HUES6 (cell line): Measurements from ENCODE around the gene TMEM121B.
"Not testable (repeated sequence)": the region's sequence is repeated elsewhere in the genome, so short reads cannot be mapped to it uniquely, and the experiment has no call there.

Experiments used
- H3K27ac ChIP-seq: 2 replicates; pipeline ENCODE4 v1.7.0; 2013; ENCODE audit warnings: low read depth, mild to moderate bottlenecking, low read length, inconsistent platforms
- H3K27me3 ChIP-seq: 2 replicates; pipeline ENCODE4 v1.6.1; 2013; ENCODE audit warnings: low read length; ENCODE audit not compliant: control insufficient read depth, insufficient read depth
- H3K36me3 ChIP-seq: 2 replicates; pipeline ENCODE4 v1.6.1; 2013; ENCODE audit warnings: low read length; ENCODE audit not compliant: control insufficient read depth, insufficient read depth
- H3K4me1 ChIP-seq: 2 replicates; pipeline ENCODE4 v1.6.1; 2013; ENCODE audit warnings: low read length; ENCODE audit not compliant: control insufficient read depth, insufficient read depth
- H3K4me3 ChIP-seq: 2 replicates; pipeline ENCODE4 v1.5.1; 2013; ENCODE audit warnings: low read depth, low read length
- H3K9ac ChIP-seq: one replicate; pipeline ENCODE4 v1.6.1; 2013; ENCODE audit warnings: mild to moderate bottlenecking, low read length
- H3K9me3 ChIP-seq: 2 replicates; pipeline ENCODE4 v1.6.1; 2013; ENCODE audit warnings: low read depth, low read length; ENCODE audit not compliant: control insufficient read depth, insufficient read depth

The TMEM121B gene

DNA sequence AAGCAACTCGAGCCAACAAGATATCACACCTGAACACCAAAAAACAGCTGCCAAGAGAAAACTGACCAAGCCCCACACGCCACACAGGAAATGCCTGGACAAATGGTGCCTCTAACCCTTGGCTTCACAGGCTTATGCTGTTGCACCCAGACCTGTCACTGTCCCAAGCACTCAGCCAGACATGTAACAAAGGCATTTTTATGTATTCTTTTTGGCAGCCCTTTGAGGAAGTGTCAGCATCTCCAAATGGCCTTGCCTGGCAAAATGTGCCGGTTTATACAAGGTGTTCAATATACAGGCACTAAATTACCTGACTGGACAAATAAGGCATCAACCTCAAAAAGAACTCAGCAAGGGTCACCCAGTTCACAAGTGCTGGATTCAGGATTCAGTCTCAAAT is 31.8 kb upstream of the TMEM121B start:
- H3K4me3 ChIP-seq = no peak overlapping the region
- H3K4me1 ChIP-seq = no peaks in the 10 kb centered on the region
- no peaks in the 10 kb centered on the region for H3K9me3 ChIP-seq

DNA sequence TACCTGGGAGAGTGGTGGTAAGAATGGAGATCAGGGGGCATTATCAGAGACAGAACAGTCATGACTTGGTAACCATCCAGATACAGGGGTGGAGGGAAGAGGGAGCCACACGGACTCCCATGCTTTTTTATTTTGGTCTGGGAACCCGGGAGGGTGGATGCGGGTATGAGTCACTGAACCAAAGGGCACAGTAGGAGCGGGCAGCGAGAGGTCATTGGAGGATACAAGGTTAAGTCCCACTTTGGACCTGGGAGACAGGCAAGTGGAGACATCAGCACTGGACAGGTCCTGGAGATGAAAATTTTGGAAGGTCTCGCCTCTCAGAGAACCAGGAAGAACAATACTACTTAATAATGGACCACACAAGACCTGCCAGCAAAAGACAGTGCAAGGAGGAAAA is 31.2 kb upstream of the TMEM121B start:
- no peak overlapping the region for H3K4me3 ChIP-seq
- H3K9me3 ChIP-seq = no peaks in the 10 kb centered on the region
- H3K9ac ChIP-seq = no peak overlapping the region
- no peak overlapping the region for H3K27ac ChIP-seq
- H3K27me3 ChIP-seq = no peaks in the 10 kb centered on the region
- H3K36me3 ChIP-seq = peaks cover 20% of the 10 kb centered on the region
- no peaks in the 10 kb centered on the region for H3K4me1 ChIP-seq

More for the DNA sequence above, 31.8 kb upstream of the TMEM121B start:
- H3K27me3 ChIP-seq = no peaks in the 10 kb centered on the region
- H3K36me3 ChIP-seq = peaks cover 14% of the 10 kb centered on the region; the same call in 1 of the 2 replicates
- H3K9ac ChIP-seq = no peak overlapping the region
- H3K27ac ChIP-seq = no peak overlapping the region

DNA sequence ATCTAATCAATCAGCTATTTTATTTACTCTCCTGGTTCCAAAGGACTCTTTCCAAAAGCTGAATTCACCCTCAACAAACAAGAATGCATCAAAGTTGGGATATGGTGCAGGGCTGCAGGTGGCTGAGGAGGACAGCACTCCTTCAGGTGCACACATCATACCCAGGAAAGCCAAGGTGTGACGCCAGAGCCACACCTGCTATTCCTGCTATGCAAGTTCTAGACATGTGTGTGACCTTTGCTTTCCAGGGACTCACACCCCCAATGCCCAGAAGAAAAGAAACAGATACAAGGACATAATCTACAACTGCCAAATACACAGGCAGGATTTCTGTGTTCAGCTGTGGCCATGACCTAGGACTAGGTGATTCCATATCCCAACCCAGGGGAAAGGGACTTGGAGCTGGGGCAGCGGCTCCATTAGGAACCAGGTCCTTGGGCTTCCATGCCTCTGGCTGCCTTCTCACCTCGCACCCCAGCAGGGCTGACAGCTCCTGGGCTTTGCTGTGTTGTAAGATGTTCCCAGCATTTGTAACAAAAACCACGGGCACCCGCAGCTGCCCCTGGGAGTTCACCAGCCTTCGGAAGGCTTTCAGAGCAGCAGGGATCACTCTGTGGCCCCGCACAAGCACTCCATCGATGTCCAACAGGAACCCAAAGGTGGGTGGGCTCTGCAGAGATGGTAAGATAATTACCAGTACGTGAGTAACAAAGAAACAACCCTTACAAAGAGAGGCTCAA is 28.1 kb upstream of the TMEM121B start:
- Histone ChIP-seq H3K4me1 (no peaks in the 10 kb centered on the region), H3K9me3 (no peaks in the 10 kb centered on the region), H3K4me3 (no peak overlapping the region), H3K27ac (no peak overlapping the region), H3K27me3 (no peaks in the 10 kb centered on the region), H3K36me3 (peaks cover 36% of the 10 kb centered on the region), H3K9ac (no peak overlapping the region)

DNA sequence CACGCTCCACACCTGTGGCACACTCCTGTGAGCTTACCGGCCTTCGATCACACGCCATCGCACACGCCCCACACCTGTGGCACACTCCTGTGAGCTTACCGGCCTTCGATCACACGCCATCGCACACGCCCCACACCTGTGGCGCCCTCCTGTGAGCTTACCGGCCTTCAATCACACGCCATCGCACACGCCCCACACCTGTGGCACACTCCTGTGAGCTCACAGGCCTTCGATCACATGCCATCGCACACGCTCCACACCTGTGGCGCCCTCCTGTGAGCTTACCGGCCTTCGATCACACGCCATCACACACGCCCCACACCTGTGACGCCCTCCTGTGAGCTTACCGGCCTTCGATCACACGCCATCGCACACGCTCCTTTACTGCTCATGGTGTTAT is 26.3 kb upstream of the TMEM121B start:
- not testable (repeated sequence) for H3K27ac ChIP-seq

DNA sequence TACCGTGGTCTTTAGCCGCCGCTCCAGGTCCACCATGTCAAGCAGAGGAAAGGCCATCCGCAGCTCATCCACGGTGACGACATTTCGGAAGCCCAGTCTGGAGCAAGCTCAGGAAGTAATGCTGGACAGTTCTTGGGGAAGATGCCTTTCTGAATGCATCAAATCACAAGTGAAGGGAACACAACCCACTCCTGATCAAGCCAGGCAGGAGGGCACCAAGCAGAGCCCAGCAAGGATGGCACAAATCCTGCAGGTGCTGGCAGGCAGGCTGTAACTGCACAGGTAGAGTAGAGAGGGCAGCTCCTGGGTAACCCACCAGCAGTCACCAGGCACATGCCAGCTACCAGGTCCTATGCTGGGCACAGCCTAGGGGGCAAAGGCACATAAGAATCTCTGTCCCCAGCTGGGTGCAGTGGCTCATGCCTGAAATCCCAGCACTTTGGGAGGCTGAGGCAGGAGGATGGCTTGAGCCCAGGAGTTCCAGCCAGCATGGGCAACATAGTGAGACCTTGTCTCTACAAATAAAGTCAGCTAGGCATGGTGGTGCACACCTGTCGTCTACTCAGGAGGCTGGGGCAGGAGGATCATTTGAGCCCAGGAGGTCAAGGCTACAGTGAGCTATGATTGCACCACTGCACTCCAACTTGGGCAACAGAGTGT is 24.0 kb upstream of the TMEM121B start:
- Histone ChIP-seq H3K9me3 (no peaks in the 10 kb centered on the region), H3K4me3 (no peak overlapping the region), H3K27me3 (no peaks in the 10 kb centered on the region), H3K36me3 (peaks cover 76% of the 10 kb centered on the region), H3K4me1 (no peaks in the 10 kb centered on the region), H3K9ac (no peak overlapping the region), H3K27ac (no peak overlapping the region)

More for the DNA sequence above, 26.3 kb upstream of the TMEM121B start:
- H3K4me1 ChIP-seq, H3K4me3 ChIP-seq, H3K9ac ChIP-seq, H3K9me3 ChIP-seq, H3K27me3 ChIP-seq: not testable (repeated sequence)
- H3K36me3 ChIP-seq = peaks cover 53% of the 10 kb centered on the region

DNA sequence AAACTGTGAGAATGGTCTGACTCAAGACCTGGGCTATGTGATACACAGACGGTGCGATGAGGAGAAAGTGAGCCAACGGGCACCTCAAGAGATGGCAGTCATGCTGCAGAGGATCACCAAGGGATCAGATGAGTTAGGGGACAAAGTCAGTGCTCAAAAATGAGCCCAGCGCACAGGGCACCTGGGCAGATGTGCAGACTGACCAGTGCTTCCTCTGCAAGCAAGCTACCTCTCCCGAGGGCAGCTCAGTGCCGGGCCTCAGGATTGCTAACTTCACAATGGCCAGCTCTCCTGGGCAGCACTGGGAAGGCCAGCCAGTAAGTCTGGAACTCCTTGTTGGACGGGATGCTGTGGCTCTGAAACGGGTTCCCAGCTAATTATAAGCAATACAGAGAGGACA is 22.7 kb upstream of the TMEM121B start:
- H3K27me3 ChIP-seq = no peaks in the 10 kb centered on the region

DNA sequence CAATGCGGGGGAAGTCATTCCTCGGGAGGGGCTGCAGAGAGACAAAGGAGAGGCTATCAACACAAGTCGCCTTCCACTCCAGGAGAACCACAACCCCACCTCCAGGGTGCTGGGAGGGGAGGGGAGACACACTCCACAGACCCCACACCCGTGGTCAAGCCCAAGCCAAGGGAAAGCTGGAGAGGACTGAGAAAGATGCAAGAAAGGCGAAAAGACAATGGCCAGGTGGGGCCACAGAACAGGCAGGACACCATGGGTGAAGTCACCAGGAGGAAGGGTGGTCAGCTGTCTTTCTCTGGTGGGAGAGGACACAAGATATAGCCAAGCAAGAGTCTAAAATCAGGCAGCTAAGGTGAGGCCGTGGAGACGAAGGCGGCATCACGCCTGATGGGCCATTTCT is 21.9 kb upstream of the TMEM121B start:
- Histone ChIP-seq H3K36me3 (peaks cover 76% of the 10 kb centered on the region), H3K4me1 (no peaks in the 10 kb centered on the region), H3K27me3 (no peaks in the 10 kb centered on the region), H3K9ac (no peak overlapping the region), H3K27ac (no peak overlapping the region), H3K9me3 (no peaks in the 10 kb centered on the region), H3K4me3 (no peak overlapping the region)

More for the DNA sequence above, 22.7 kb upstream of the TMEM121B start:
- Histone ChIP-seq H3K4me3 (no peak overlapping the region), H3K4me1 (no peaks in the 10 kb centered on the region), H3K27ac (no peak overlapping the region), H3K36me3 (peaks cover 76% of the 10 kb centered on the region), H3K9me3 (no peaks in the 10 kb centered on the region), H3K9ac (no peak overlapping the region)

DNA sequence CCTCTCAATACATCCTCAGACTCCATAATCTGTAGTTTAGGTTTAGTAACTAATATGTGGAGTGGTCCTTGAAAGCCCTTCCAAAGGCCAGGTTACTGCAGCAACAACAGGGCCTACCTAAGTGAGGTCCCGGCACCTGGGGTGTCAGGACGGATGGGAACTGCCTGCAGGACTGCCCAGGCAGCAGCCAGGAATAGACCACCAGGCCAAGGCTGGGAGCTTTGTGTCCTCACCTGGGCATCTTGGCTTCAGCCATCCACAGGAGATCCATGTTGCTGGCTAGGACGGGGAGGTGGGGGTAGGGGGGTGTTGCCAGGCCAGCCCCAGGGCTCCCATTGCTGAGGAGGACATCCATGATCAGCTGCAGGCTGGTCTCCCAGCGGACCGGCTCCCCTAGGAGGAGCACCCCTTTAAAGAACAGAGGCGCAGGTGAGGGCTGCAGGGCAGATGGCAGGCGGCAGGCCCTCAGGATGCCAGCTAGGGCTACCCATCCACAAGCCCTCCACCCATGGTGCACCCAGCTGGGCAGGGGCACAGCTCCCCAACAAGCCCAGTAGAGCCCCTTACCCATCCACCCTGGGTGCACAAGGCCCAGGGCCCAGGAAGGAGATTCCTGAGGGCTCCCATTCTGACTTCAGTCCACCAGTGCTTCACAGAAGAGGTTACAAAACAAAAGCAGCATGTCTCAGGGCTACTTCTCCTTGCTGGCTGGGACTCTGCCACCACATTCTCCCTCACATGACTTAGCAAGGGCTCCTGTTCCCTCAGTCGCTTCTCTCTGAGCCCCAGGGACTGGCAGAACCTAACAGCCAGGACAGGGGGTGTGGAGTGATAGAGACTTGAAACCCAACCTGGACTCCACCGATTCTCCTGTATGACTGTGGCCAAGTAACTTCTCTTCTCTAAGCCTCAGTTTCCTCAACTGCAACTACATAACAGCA is 19.9 kb upstream of the TMEM121B start:
- Histone ChIP-seq H3K9me3 (no peaks in the 10 kb centered on the region), H3K27ac (no peak overlapping the region), H3K4me1 (no peaks in the 10 kb centered on the region), H3K4me3 (no peak overlapping the region), H3K36me3 (peaks cover 75% of the 10 kb centered on the region), H3K27me3 (no peaks in the 10 kb centered on the region), H3K9ac (no peak overlapping the region)

DNA sequence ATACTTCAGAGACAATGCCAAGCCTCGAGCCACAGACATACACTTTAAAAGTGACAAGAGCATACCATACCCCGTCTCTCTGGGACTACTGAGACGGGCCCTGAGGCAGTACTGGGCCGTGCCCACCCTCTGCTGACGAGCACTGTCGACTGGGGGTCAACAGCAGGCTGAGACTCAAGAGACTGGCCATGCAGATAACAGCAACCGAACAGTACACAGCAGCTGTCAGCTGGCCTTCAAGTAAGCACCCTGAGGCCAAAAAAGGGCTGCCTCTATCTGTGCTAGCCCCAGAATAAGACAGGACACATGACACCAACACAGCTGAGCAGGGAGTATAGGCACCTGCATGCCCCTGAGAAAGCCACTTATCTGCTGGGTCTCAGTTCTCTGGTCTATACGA is 18.9 kb upstream of the TMEM121B start:
- Histone ChIP-seq H3K27ac (no peak overlapping the region), H3K27me3 (no peaks in the 10 kb centered on the region), H3K36me3 (peaks cover 68% of the 10 kb centered on the region)

DNA sequence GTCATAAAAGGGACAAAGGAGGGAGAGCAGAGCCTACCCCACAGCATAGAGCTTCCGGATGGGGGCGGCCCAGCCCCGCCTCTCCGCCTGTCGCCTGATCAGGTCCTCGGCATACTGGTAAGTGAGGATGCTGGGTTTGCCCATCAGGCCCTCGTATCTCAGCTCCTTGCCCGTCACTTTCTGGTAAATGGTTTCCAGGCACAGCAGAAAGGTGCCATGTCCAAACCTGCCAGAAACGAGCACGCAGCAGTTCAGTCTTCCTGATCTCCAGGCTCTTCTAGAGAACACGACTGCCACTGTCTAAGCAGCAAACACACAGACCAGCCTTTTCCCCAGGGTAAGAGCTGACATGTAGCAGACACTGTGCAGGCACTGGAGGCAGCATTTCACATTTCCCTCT is 17.4 kb upstream of the TMEM121B start:
- no peaks in the 10 kb centered on the region for H3K9me3 ChIP-seq
- H3K27me3 ChIP-seq = no peaks in the 10 kb centered on the region
- H3K36me3 ChIP-seq = peaks cover 58% of the 10 kb centered on the region
- H3K9ac ChIP-seq = no peak overlapping the region
- H3K4me1 ChIP-seq = peaks cover 4% of the 10 kb centered on the region; the same call in 1 of the 2 replicates
- H3K27ac ChIP-seq = no peak overlapping the region
- H3K4me3 ChIP-seq = no peak overlapping the region

More for the DNA sequence above, 18.9 kb upstream of the TMEM121B start:
- Histone ChIP-seq H3K4me3 (no peak overlapping the region), H3K9ac (no peak overlapping the region), H3K4me1 (peaks cover 4% of the 10 kb centered on the region; the same call in 1 of the 2 replicates), H3K9me3 (no peaks in the 10 kb centered on the region)
